ENCODE measurements around the gene DUSP1. TPM values are rescaled to one million over a fixed set of nuclear protein-coding genes. Genes with fewer than 3 reads are reported as not detected.

Gene DUSP1
- total and polyA plus RNA-seq, 9 of the 15 experiments (the other 6 are each of a cell fraction or from before 2014, with no cell fraction given) = 2.1 to 14.2 (median 8.5) TPM

DNA sequence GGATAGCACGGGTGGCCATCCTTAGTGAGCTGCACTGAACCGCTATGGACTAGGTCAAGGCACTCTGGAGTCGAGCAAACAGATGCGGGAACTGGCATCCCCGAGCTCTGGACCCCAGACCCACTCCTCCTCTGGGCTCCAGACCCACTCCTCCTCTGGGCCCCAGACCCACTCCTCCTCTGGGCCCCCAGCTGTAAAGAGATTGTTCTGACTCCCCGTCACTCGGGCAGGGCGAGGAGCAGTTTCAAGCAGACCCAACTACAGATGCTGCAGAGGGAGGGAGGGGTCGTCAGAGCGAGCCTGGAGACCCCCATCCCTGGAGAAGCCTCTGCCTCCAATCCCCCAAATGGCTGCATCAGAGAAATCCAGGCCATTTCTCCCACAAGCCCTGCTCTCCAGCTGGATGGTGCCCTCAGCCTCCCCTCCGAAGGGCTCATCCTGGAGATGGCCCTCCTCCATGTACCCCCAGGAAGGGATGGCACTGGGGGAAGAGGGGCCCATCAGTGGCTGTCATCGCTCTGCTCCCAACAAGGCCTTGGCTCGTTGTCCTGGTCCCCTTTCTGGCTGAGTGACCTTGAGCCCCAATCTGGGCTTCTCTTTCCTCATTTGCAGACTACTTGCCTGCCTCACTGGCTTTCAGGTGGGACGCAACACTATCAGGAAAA is 38.7 kb downstream of the DUSP1 start:
- WGBS (ENCODE audit: insufficient coverage, low coverage, missing lambda C conversion rate) = 32% methylated on average over 11 of the region's 14 CpGs
- no peak for TF ChIP-seq ZNF780A (CRISPR knock-in tag; IDR thresholded peaks at IDR 0.05)
- no peak for TF ChIP-seq ZFP1 (CRISPR knock-in tag; IDR thresholded peaks at IDR 0.05)
- no peak for TF ChIP-seq YBX1 (IDR thresholded peaks at IDR 0.05)
- no peak for TF ChIP-seq MTA2 (IDR thresholded peaks at IDR 0.05; ENCODE audit: low read depth)
- TF ChIP-seq FOS (IDR thresholded peaks at IDR 0.05; ENCODE audit: extremely low read depth, insufficient read length) = no peak
- no peak for TF ChIP-seq TEAD2 (tag; IDR thresholded peaks at IDR 0.05)
- no peak for TF ChIP-seq ZNF140 (CRISPR knock-in tag; IDR thresholded peaks at IDR 0.05)
- TF ChIP-seq HIVEP1 (CRISPR knock-in tag; IDR thresholded peaks at IDR 0.05) = no peak
- no peak for TF ChIP-seq POLR2A (conservative IDR thresholded peaks at IDR 0.05)
- TF ChIP-seq, protein P1, sequence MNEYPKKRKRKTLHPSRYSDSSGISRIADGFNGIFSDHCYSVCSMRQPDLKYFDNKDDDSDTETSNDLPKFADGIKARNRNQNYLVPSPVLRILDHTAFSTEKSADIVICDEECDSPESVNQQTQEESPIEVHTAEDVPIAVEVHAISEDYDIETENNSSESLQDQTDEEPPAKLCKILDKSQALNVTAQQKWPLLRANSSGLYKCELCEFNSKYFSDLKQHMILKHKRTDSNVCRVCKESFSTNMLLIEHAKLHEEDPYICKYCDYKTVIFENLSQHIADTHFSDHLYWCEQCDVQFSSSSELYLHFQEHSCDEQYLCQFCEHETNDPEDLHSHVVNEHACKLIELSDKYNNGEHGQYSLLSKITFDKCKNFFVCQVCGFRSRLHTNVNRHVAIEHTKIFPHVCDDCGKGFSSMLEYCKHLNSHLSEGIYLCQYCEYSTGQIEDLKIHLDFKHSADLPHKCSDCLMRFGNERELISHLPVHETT (CRISPR knock-in tag; conservative IDR thresholded peaks at IDR 0.05 in 1 of 2, IDR thresholded peaks at IDR 0.05 in 1 of 2) = no peak
- TF ChIP-seq, protein P2, sequence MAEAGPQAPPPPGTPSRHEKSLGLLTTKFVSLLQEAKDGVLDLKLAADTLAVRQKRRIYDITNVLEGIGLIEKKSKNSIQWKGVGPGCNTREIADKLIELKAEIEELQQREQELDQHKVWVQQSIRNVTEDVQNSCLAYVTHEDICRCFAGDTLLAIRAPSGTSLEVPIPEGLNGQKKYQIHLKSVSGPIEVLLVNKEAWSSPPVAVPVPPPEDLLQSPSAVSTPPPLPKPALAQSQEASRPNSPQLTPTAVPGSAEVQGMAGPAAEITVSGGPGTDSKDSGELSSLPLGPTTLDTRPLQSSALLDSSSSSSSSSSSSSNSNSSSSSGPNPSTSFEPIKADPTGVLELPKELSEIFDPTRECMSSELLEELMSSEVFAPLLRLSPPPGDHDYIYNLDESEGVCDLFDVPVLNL (CRISPR knock-in tag; IDR thresholded peaks at IDR 0.05; ENCODE audit: low read depth) = no peak
- TF ChIP-seq RB1 (IDR thresholded peaks at IDR 0.05; ENCODE audit: low read depth) = no peak
- no peak for TF ChIP-seq ESRRB (CRISPR knock-in tag; IDR thresholded peaks at IDR 0.05; ENCODE audit: borderline replicate concordance)
- no peak for TF ChIP-seq MEF2A (IDR thresholded peaks at IDR 0.05; ENCODE audit: control insufficient read depth, low read depth, low read length)
- no peak for TF ChIP-seq U2AF2 (optimal IDR thresholded peaks at IDR 0.05; ENCODE audit: low read depth, low read length)
- TF ChIP-seq, protein P3, sequence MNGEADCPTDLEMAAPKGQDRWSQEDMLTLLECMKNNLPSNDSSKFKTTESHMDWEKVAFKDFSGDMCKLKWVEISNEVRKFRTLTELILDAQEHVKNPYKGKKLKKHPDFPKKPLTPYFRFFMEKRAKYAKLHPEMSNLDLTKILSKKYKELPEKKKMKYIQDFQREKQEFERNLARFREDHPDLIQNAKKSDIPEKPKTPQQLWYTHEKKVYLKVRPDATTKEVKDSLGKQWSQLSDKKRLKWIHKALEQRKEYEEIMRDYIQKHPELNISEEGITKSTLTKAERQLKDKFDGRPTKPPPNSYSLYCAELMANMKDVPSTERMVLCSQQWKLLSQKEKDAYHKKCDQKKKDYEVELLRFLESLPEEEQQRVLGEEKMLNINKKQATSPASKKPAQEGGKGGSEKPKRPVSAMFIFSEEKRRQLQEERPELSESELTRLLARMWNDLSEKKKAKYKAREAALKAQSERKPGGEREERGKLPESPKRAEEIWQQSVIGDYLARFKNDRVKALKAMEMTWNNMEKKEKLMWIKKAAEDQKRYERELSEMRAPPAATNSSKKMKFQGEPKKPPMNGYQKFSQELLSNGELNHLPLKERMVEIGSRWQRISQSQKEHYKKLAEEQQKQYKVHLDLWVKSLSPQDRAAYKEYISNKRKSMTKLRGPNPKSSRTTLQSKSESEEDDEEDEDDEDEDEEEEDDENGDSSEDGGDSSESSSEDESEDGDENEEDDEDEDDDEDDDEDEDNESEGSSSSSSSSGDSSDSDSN (IDR thresholded peaks at IDR 0.05; ENCODE audit: borderline replicate concordance in 1 of 2, low read depth in 2 of 2, low read length in 2 of 2) = no peak
- TF ChIP-seq DPF2 (IDR thresholded peaks at IDR 0.05) = no peak
- no peak for TF ChIP-seq ZNF436 (CRISPR knock-in tag; IDR thresholded peaks at IDR 0.05)
- TF ChIP-seq PHB (CRISPR knock-in tag; IDR thresholded peaks at IDR 0.05) = no peak
- no peak for TF ChIP-seq ZNF232 (CRISPR knock-in tag; IDR thresholded peaks at IDR 0.05)
- ATAC-seq = no peak
- Histone ChIP-seq H3K27me3 (ENCODE audit: control insufficient read depth in 2 of 2, insufficient read depth in 2 of 2, low read length in 2 of 2) (peaks cover 0 to 16% of the 10 kb centered on the region in 2 experiments; a peak in 3 of 5 replicates), H3K4me1 (replicated peaks in 1 of 2; ENCODE audit: control insufficient read depth in 2 of 2, insufficient read depth in 2 of 2, low read length in 2 of 2) (peaks cover 0 to 16% of the 10 kb centered on the region in 2 experiments; a peak in 2 of 5 replicates), H3K9ac (ENCODE audit: insufficient read depth in 1 of 2, low read depth in 2 of 2, low read length in 2 of 2) (no peak overlapping the region), H2AFZ (ENCODE audit: low read depth, low read length) (no peak overlapping the region), H3K27ac (ENCODE audit: extremely low read depth, low read depth, low read length) (no peak overlapping the region), H3K4me2 (ENCODE audit: insufficient read depth, low read length) (no peak overlapping the region), H3K79me2 (ENCODE audit: control insufficient read depth, insufficient read depth, low read length) (no peaks in the 10 kb centered on the region), H3K9me3 (replicated peaks; ENCODE audit: control insufficient read depth, insufficient read depth, low read depth, low read length) (no peaks in the 10 kb centered on the region), H3K9me1 (ENCODE audit: control insufficient read depth, insufficient read depth, low read length) (no peaks in the 10 kb centered on the region), H4K20me1 (replicated peaks; ENCODE audit: control insufficient read depth, insufficient read depth, low read length) (no peaks in the 10 kb centered on the region), H3K36me3 (ENCODE audit: control insufficient read depth, insufficient read depth, low read length) (no peaks in the 10 kb centered on the region), H3K4me3 (no peak overlapping the region)
- in situ Hi-C loops (cut with MboI) (no loop called here), intact Hi-C loops (cut with micrococcal nuclease) (no loop called here)
- FAIRE-seq = no peak
- no peak for DNase-seq (ENCODE audit: extremely low read depth in 1 of 4, low spot score in 3 of 4)
- ChIA-PET POLR2A (interaction anchor here (1.2 to 1.7 kb wide), 4 partner anchors 20 to 39 kb away, joined by 3 to 10 read pairs (median 4); partner anchors contain the start of gene DUSP1), CTCF (ENCODE audit: low intra/inter-chr PET ratio) (no interaction called here)
- no TSS peak for BruUV-seq (replicated peaks)
